ENCODE measurements around the gene CCNY.

DNA sequence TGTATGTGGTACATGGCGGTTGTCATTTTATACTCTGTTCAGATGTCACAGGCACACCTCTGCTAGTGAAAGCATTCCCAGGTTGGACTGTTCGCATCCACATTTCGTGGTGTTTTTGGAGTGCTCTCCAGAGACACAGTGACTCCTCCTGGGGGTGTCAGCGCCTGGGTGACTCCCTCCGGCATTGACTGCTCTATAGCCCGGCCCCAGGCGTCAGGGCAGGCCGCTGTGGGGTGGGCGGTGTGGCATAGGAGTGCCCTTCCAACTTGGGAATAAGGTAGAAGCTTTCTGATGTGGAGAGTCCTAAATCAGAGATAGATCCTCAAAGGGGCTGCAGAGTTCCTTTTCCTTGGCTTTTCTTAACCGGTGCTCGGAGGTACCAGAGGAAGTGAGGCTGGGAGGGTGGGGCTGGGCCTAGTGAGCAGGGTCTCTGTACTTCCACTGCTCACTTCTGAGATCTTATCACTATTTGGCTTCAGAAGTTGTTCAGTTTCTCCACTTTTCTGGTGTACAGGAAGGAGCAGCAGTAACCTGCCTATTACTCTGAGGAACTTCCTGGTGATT is 32.3 kb downstream of the CCNY start:
- no peak for TF ChIP-seq CTCF (IDR thresholded peaks at IDR 0.05 in 4 of 5, conservative IDR thresholded peaks at IDR 0.05 in 1 of 5)
- no peak for TF ChIP-seq POLR2A (IDR thresholded peaks at IDR 0.05)
